HFFc6 (cell line): ENCODE data around the gene SHOX. TPM values are rescaled to one million over a fixed set of nuclear protein-coding genes. Genes with fewer than 3 reads are reported as not detected.
A peak's percentile ranks its signal among the peaks of the same experiment; 100 is the strongest.

ENCODE experiments used
- DNase-seq: peaks from one replicate; pipeline ENCODE4 v3.0.0-alpha.2; 2018
- H3K27ac Mint-ChIP-seq: 2 replicates; pipeline ENCODE4 v1.8.0; 2020; ENCODE audit warnings: mild to moderate bottlenecking, mixed read lengths
- H3K27me3 Mint-ChIP-seq: 2 replicates; pipeline ENCODE4 v1.8.0; 2021; ENCODE audit warnings: mild to moderate bottlenecking, moderate library complexity, mixed read lengths; ENCODE audit not compliant: insufficient read depth
- H3K36me3 Mint-ChIP-seq: 2 replicates; pipeline ENCODE4 v1.8.0; 2021; ENCODE audit warnings: low read depth, mixed read lengths
- H3K4me1 Mint-ChIP-seq: 2 replicates; pipeline ENCODE4 v1.8.0; 2020; ENCODE audit warnings: low read depth, mixed read lengths
- H3K4me3 Mint-ChIP-seq: 2 replicates; pipeline ENCODE4 v1.8.0; 2020; ENCODE audit warnings: mild to moderate bottlenecking, moderate library complexity, mixed read lengths
- H3K9me3 Mint-ChIP-seq: 2 replicates; pipeline ENCODE4 v1.8.0; 2020; ENCODE audit warnings: mild to moderate bottlenecking, mixed read lengths
- long read RNA-seq: library from polyadenylated mRNA; unstranded; transcript quantifications from one replicate; pipeline ENCODE4 v2.0.0, GENCODE V29; 2019
- total RNA-seq, 6 experiments: library from RNA; stranded (reverse); fragmentation: NEBNext Ultra II Directional; extraction: Animal tissue kit (Norgen Biotek cat#: 25700); gene quantifications; 2 replicates in 1 of 6; 3 replicates in 5 of 6; pipeline ENCODE4 v1.2.3, GENCODE V29; 2021
- TF ChIP-seq, protein P1 (sequence below): fragments of 200-600 bp; sonication (generic); IDR thresholded peaks from 2 replicates; pipeline ENCODE4 v1.5.0; 2021; ENCODE audit warnings: antibody characterized with exemption, mild to moderate bottlenecking

The SHOX gene
- 10 to 100 TPM; 27.1 to 41.8 (median 28.6) TPM for total RNA-seq
- long read RNA-seq, partial matches to known transcripts, result 28 of 64 reads
- long read RNA-seq, other reads (novel, unspliced or antisense), result 36 of 64 reads

DNA sequence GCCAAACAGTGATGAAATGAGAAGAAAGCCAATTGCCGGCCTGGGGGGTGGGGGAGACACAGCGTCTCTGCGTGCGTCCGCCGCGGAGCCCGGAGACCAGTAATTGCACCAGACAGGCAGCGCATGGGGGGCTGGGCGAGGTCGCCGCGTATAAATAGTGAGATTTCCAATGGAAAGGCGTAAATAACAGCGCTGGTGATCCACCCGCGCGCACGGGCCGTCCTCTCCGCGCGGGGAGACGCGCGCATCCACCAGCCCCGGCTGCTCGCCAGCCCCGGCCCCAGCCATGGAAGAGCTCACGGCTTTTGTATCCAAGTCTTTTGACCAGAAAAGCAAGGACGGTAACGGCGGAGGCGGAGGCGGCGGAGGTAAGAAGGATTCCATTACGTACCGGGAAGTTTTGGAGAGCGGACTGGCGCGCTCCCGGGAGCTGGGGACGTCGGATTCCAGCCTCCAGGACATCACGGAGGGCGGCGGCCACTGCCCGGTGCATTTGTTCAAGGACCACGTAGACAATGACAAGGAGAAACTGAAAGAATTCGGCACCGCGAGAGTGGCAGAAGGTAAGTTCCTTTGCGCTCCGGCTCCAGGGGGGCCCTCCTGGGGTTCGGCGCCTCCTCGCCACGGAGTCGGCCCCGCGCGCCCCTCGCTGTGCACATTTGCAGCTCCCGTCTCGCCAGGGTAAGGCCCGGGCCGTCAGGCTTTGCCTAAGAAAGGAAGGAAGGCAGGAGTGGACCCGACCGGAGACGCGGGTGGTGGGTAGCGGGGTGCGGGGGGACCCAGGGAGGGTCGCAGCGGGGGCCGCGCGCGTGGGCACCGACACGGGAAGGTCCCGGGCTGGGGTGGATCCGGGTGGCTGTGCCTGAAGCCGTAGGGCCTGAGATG is at the start of gene SHOX:
SHOX (plus strand) TSS at position 180 of the 885 bp plus-strand sequence; CDS start at position 287, 107 bp downstream.
- Mint-ChIP-seq H3K27ac (peak within 1 kb of the TSS; percentile 95), H3K9me3 (0 out of 2 replicates have a peak, but pooled peaks cover 4% of the 10 kb centered on the region), H3K4me3 (peak within 1 kb of the TSS; percentile 96), H3K27me3 (peaks cover 17% of the 10 kb centered on the region), H3K4me1 (peaks cover 44% of the 10 kb centered on the region), H3K36me3 (peaks cover 56% of the 10 kb centered on the region)
- DNase-seq, result peak; percentile 96
- TF ChIP-seq, protein P1, sequence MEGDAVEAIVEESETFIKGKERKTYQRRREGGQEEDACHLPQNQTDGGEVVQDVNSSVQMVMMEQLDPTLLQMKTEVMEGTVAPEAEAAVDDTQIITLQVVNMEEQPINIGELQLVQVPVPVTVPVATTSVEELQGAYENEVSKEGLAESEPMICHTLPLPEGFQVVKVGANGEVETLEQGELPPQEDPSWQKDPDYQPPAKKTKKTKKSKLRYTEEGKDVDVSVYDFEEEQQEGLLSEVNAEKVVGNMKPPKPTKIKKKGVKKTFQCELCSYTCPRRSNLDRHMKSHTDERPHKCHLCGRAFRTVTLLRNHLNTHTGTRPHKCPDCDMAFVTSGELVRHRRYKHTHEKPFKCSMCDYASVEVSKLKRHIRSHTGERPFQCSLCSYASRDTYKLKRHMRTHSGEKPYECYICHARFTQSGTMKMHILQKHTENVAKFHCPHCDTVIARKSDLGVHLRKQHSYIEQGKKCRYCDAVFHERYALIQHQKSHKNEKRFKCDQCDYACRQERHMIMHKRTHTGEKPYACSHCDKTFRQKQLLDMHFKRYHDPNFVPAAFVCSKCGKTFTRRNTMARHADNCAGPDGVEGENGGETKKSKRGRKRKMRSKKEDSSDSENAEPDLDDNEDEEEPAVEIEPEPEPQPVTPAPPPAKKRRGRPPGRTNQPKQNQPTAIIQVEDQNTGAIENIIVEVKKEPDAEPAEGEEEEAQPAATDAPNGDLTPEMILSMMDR, result no peak

DNA sequence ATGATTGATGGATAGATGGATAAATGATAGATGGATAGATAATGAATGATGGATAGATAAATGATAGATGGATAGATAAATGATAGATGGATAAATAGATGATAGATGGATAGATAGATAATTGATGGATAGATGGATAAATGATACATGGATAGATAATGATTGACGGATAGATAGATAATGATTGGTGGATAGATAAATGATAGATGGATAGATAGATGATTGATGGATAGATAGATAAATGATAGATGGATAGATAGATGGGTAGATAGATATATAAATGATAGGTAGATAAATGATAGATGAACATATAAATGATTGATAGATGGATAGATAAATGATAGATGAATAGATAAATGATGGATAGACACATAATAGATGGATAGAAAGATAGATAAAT is 49.5 kb upstream of the SHOX start:
- H3K4me1 Mint-ChIP-seq, result peaks cover 20% of the 10 kb centered on the region
- no peak overlapping the region for H3K4me3 Mint-ChIP-seq
- H3K36me3 Mint-ChIP-seq, result no peaks in the 10 kb centered on the region
- TF ChIP-seq, protein P1, result no peak
- H3K27ac Mint-ChIP-seq, result no peak overlapping the region
- no peak for DNase-seq
- H3K27me3 Mint-ChIP-seq, result peaks cover 6% of the 10 kb centered on the region
- H3K9me3 Mint-ChIP-seq, result peaks cover 11% of the 10 kb centered on the region

DNA sequence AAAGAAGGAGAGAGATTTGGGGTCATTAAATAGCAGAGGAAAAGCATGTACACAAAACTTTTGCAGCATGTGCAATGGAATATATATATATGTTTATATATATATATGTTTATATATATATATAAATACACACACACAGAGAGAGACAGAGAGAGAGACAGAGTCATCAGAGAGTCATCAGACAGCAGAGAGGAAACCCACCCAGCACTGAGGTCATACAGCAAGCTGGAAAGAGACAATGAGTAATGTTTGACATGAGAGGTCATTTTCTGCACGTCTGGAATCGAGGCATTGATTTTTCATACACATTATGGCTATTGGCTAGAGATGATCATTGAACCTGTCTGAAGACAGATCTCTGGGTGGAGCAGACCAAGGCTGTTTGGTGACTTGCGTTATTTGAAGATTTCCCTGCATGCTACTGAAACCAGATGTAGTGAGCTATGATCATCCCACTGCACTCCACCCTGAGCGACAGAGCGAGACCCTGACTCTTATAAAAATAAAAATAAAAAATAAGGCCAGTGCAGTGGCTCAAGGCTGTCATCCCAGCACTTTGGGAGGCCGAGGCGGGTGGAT is 48.8 kb upstream of the SHOX start:
- peaks cover 5% of the 10 kb centered on the region for H3K9me3 Mint-ChIP-seq
- DNase-seq, result no peak

DNA sequence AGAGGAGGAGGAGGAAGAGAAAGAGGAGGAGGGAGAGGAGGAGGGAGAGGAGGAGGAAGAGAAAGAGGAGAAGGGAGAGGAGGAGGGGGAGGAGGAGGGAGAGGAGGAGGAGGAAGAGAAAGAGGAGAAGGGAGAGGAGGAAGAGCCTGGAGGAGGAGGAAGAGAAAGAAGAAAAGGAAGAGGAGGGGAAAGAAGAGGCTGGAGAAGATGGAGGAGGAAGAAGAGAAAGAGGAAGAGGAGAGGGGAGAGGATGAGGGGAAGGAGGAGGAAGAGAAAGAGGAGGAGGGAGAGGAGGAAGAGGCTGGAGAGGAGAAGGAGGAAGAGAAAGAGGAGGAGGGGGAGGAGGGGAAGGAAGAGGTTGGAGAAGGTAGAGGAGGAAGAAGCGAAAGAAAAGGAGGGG is 46.0 kb upstream of the SHOX start:
- H3K4me3 Mint-ChIP-seq, result peak overlapping the region; percentile 80
- TF ChIP-seq, protein P1, result no peak
- no peaks in the 10 kb centered on the region for H3K9me3 Mint-ChIP-seq
- no peak overlapping the region for H3K27ac Mint-ChIP-seq
- no peaks in the 10 kb centered on the region for H3K36me3 Mint-ChIP-seq
- H3K27me3 Mint-ChIP-seq, result peaks cover 7% of the 10 kb centered on the region; the same call in 1 of the 2 replicates
- no peak for DNase-seq
- peaks cover 32% of the 10 kb centered on the region for H3K4me1 Mint-ChIP-seq

More for the DNA sequence above, 48.8 kb upstream of the SHOX start:
- H3K36me3 Mint-ChIP-seq, result no peaks in the 10 kb centered on the region
- H3K27ac Mint-ChIP-seq, result no peak overlapping the region
- TF ChIP-seq, protein P1, result no peak
- H3K27me3 Mint-ChIP-seq, result peaks cover 6% of the 10 kb centered on the region
- H3K4me3 Mint-ChIP-seq, result no peak overlapping the region
- H3K4me1 Mint-ChIP-seq, result peaks cover 27% of the 10 kb centered on the region

DNA sequence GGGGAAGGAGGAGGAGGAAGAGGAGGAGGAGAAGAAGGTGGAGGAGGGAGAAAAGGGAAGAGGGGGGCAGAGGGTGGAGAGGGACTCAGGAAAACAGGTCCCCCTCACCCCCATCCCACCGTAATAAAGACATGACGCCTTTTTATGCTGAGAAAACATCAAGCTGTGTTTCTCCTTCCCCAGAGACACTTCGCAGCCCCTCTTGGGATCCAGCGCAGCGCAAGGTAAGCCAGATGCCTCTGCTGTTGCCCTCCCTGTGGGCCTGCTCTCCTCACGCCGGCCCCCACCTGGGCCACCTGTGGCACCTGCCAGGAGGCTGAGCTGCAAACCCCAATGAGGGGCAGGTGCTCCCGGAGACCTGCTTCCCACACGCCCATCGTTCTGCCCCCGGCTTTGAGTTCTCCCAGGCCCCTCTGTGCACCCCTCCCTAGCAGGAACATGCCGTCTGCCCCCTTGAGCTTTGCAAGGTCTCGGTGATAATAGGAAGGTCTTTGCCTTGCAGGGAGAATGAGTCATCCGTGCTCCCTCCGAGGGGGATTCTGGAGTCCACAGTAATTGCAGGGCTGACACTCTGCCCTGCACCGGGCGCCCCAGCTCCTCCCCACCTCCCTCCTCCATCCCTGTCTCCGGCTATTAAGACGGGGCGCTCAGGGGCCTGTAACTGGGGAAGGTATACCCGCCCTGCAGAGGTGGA is 45.3 kb upstream of the SHOX start:
- Mint-ChIP-seq H3K4me1 (peaks cover 32% of the 10 kb centered on the region), H3K27me3 (peaks cover 7% of the 10 kb centered on the region; the same call in 1 of the 2 replicates), H3K9me3 (no peaks in the 10 kb centered on the region), H3K36me3 (no peaks in the 10 kb centered on the region), H3K4me3 (peak overlapping the region; percentile 80), H3K27ac (no peak overlapping the region)
- DNase-seq, result no peak
- TF ChIP-seq, protein P1, result no peak
